ELF-1 (cell line): ENCODE results near the gene LIN7C.
A peak's percentile ranks its signal among the peaks of the same experiment; 100 is the strongest.
"Not testable (repeated sequence)": the region's sequence is repeated elsewhere in the genome, so short reads cannot be mapped to it uniquely, and the experiment has no call there.

Source experiments
- DNase-seq: peaks from one replicate; pipeline ENCODE4 v3.0.0-alpha.2; 2016; ENCODE audit warnings: low read depth, low spot score

The LIN7C gene

GRCh38 chr11:27448184-27448540, 58.4 kb downstream of the LIN7C start:
- not testable (repeated sequence) for DNase-seq

- DNase-seq: no peak
Measured at GRCh38 chr11:27447288-27448183, 59.0 kb downstream of the LIN7C start.

- DNase-seq: no peak
Measured at GRCh38 chr11:27445625-27446024, 60.9 kb downstream of the LIN7C start.

- peak; percentile 94 for DNase-seq
Measured at GRCh38 chr11:27444801-27445215, 61.8 kb downstream of the LIN7C start.
